TTC549 (cell line): ENCODE results near the gene SALL1.

ENCODE experiments used
- FAIRE-seq: peaks from 2 replicates; lab custom pipeline; 2012; peaks lifted over from hg19 to GRCh38; lab: Jason Lieb, UNC

SALL1 gene

GRCh38 chr16:51141106-51141505 is 10.0 kb downstream of the SALL1 start:
- FAIRE-seq = no peak

GRCh38 chr16:51140112-51140511 is 11.0 kb downstream of the SALL1 start:
- FAIRE-seq = no peak

- no peak for FAIRE-seq
Observed at GRCh38 chr16:51139568-51139967, 11.5 kb downstream of the SALL1 start.

- no peak for FAIRE-seq
Observed at GRCh38 chr16:51138178-51138577, 12.9 kb downstream of the SALL1 start.

- FAIRE-seq = no peak
Observed at GRCh38 chr16:51137097-51137496, 14.0 kb downstream of the SALL1 start.

- FAIRE-seq = no peak
Observed at GRCh38 chr16:51134876-51135275, 16.2 kb downstream of the SALL1 start.

- FAIRE-seq = no peak
Observed at GRCh38 chr16:51134269-51134812, 16.7 kb downstream of the SALL1 start.

GRCh38 chr16:51133688-51134087 is 17.4 kb downstream of the SALL1 start:
- no peak for FAIRE-seq

GRCh38 chr16:51133183-51133582 is 17.9 kb downstream of the SALL1 start:
- FAIRE-seq = no peak

GRCh38 chr16:51132490-51133115 is 18.5 kb downstream of the SALL1 start:
- no peak for FAIRE-seq

- FAIRE-seq = no peak
Observed at GRCh38 chr16:51131619-51132018, 19.5 kb downstream of the SALL1 start.

GRCh38 chr16:51129105-51129504 is 22.0 kb downstream of the SALL1 start:
- no peak for FAIRE-seq

GRCh38 chr16:51125992-51126391 is 25.1 kb downstream of the SALL1 start:
- no peak for FAIRE-seq

GRCh38 chr16:51124896-51125295 is 26.2 kb downstream of the SALL1 start:
- FAIRE-seq = no peak

GRCh38 chr16:51121850-51122249 is 29.2 kb downstream of the SALL1 start:
- FAIRE-seq = no peak

GRCh38 chr16:51120730-51121347 is 30.2 kb downstream of the SALL1 start:
- FAIRE-seq = no peak

GRCh38 chr16:51119973-51120729 is 30.9 kb downstream of the SALL1 start:
- FAIRE-seq = no peak

- no peak for FAIRE-seq
Observed at GRCh38 chr16:51119556-51119955, 31.5 kb downstream of the SALL1 start.

GRCh38 chr16:51116353-51116752 is 34.7 kb downstream of the SALL1 start:
- no peak for FAIRE-seq

GRCh38 chr16:51114382-51114781 is 36.7 kb downstream of the SALL1 start:
- no peak for FAIRE-seq

GRCh38 chr16:51113236-51114125 is 37.6 kb downstream of the SALL1 start:
- no peak for FAIRE-seq

- no peak for FAIRE-seq
Observed at GRCh38 chr16:51112323-51112722, 38.7 kb downstream of the SALL1 start.
